PFSK-1 (cell line): Measurements from ENCODE around the gene CKAP5.

Experiments
- FOXP2 ChIP-seq: optimal IDR thresholded peaks from 2 replicates; pipeline ENCODE3; 2011; ENCODE audit warnings: borderline replicate concordance, control low read depth, inconsistent platforms; ENCODE audit not compliant: insufficient read depth; ENCODE audit errors: extremely low read length, extremely low read depth
- POLR2AphosphoS5 ChIP-seq: IDR thresholded peaks from 2 replicates; pipeline ENCODE4 v1.6.1; 2012; ENCODE audit warnings: low read depth, mild to moderate bottlenecking, control low read depth, low read length, moderate library complexity
- SIN3A ChIP-seq: IDR thresholded peaks from 2 replicates; pipeline ENCODE4 v1.6.1; 2012; ENCODE audit warnings: mild to moderate bottlenecking, low read length, moderate library complexity, borderline replicate concordance; ENCODE audit not compliant: insufficient read depth
- TAF1 ChIP-seq: IDR thresholded peaks from 2 replicates; pipeline ENCODE4 v1.6.1; 2012; ENCODE audit warnings: low read length, control low read depth, borderline replicate concordance; ENCODE audit not compliant: insufficient read depth
- TF ChIP-seq, protein P1 (sequence below), 2 experiments: IDR thresholded peaks; 2 replicates each; pipeline versions ENCODE4 v1.6.1 to v1.8.0; 2011 to 2012; ENCODE audit warnings: low read depth in 2 of 2, low read length in 2 of 2, control low read depth in 1 of 2, inconsistent platforms in 1 of 2, mild to moderate bottlenecking in 1 of 2, moderate library complexity in 1 of 2; ENCODE audit not compliant: insufficient read depth in 1 of 2

DNA sequence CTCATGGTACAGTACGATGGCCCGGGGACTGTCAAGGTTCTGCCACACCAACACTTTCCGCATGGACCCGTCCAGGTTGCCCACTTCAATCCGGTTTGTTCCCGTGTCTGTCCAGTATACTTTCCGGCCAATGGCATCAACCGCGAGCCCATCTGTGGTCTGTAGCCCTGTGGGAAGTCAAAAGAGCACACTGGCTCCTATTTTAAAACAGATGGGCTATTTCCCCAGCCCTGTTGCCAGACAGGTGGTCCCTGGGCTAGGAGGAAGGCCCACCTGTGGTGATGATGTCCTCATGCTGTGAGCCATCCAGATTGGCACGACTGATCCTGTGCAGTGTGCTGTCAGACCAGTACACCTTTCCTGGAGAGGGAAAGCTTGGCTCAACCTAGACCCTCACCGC, 30.4 kb upstream of the CKAP5 start:
- TF ChIP-seq FOXP2 (no peak), POLR2AphosphoS5 (no peak), SIN3A (no peak), TAF1 (no peak)
- TF ChIP-seq, protein P1, sequence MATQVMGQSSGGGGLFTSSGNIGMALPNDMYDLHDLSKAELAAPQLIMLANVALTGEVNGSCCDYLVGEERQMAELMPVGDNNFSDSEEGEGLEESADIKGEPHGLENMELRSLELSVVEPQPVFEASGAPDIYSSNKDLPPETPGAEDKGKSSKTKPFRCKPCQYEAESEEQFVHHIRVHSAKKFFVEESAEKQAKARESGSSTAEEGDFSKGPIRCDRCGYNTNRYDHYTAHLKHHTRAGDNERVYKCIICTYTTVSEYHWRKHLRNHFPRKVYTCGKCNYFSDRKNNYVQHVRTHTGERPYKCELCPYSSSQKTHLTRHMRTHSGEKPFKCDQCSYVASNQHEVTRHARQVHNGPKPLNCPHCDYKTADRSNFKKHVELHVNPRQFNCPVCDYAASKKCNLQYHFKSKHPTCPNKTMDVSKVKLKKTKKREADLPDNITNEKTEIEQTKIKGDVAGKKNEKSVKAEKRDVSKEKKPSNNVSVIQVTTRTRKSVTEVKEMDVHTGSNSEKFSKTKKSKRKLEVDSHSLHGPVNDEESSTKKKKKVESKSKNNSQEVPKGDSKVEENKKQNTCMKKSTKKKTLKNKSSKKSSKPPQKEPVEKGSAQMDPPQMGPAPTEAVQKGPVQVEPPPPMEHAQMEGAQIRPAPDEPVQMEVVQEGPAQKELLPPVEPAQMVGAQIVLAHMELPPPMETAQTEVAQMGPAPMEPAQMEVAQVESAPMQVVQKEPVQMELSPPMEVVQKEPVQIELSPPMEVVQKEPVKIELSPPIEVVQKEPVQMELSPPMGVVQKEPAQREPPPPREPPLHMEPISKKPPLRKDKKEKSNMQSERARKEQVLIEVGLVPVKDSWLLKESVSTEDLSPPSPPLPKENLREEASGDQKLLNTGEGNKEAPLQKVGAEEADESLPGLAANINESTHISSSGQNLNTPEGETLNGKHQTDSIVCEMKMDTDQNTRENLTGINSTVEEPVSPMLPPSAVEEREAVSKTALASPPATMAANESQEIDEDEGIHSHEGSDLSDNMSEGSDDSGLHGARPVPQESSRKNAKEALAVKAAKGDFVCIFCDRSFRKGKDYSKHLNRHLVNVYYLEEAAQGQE (IDR thresholded peaks at IDR 0.05; ENCODE audit: insufficient read depth in 1 of 2, low read depth in 2 of 2, low read length in 2 of 2) = no peak
